ENCODE results near the gene DDX31.

GRCh38 chr9:132560616-132561202, 109.1 kb downstream of the DDX31 start:
- TF ChIP-seq CTCF (conservative IDR thresholded peaks at IDR 0.05; ENCODE audit: low read depth, low read length) = no peak
- no peak for TF ChIP-seq EZH2 (IDR thresholded peaks at IDR 0.05; ENCODE audit: low read length, unreplicated experiment)
- no peak for TF ChIP-seq EZH2phosphoT487 (IDR thresholded peaks at IDR 0.05; ENCODE audit: borderline replicate concordance, low read length)
